NOMO-1 treated with DMSO at 0.1 percent for 48 hours (cell line): ENCODE measurements around the gene ZNF609.
A peak's percentile ranks its signal among the peaks of the same experiment; 100 is the strongest.
"Not testable (repeated sequence)": the region's sequence is repeated elsewhere in the genome, so short reads cannot be mapped to it uniquely, and the experiment has no call there.

Experiments used
- DNase-seq: peaks from one replicate; lab custom pipeline; 2025; ENCODE audit not compliant: unreplicated experiment; lab: John Stamatoyannopoulos, UW

ZNF609 gene

DNA sequence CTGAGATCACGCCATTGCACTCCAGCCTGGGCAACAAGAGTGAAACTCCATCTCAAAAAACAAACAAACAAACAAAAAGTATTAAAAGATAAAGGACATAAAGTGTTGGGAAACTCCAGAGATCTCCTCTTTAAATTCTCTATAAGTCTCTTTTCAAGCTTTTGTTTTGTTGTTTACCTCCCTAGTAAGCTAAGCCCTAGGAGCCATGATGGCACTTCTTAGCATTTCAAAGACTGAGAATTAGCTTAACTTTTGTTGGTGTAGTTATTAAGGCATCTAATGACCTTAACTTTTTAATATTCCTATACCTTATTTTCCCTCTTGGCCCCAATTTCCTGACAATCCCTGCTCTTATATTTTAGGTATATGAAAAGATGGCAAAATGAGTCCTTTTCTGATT, 157.3 kb downstream of the ZNF609 start:
- no peak for DNase-seq

- no peak for DNase-seq
Measured at GRCh38 chr15:64618138-64618537, 157.8 kb downstream of the ZNF609 start.

GRCh38 chr15:64618540-64618939, 158.2 kb downstream of the ZNF609 start:
- DNase-seq: no peak

- peak; percentile 25 for DNase-seq
Measured at GRCh38 chr15:64619880-64620839, 159.8 kb downstream of the ZNF609 start.

- no peak for DNase-seq
Measured at GRCh38 chr15:64621056-64621455, 160.7 kb downstream of the ZNF609 start.

DNA sequence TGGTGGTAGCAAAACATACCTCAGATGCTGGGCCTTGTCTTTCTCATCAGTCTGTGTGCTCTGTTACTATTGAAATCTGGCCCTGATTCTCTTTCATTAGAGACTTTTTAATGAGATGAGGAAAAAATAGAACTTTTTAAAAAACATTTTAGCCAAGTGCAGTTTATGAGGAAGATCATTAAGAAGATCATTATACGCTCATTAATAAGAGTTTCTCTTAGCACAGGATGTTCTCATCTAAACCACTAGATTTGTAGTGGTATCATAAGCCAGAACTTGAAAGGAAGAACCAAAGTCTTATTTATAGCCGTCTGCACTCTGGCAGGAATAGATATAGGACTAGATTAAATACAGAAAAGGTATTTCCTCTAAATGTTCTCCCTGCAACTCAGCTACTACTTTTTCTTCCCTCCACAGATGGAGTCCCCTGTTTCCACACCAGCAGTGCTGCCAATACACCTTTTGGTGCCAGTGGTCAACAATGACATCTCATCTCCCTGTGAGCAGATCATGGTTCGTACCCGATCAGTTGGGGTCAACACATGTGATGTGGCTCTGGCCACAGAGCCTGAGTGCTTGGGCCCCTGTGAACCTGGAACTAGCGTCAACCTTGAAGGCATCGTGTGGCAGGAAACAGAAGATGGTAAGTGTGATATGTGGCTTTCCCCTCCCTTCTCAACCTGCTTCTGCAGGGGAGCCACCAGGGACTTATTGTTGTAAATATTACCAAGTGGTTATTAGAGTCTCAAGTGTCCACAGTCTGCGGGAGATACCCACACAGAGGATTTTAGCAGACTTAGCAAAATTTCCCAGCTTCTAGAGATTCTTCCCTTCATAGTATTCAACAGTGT, 162.3 kb downstream of the ZNF609 start:
- DNase-seq: no peak

- DNase-seq: no peak
Measured at GRCh38 chr15:64623347-64623996, 163.1 kb downstream of the ZNF609 start.

DNA sequence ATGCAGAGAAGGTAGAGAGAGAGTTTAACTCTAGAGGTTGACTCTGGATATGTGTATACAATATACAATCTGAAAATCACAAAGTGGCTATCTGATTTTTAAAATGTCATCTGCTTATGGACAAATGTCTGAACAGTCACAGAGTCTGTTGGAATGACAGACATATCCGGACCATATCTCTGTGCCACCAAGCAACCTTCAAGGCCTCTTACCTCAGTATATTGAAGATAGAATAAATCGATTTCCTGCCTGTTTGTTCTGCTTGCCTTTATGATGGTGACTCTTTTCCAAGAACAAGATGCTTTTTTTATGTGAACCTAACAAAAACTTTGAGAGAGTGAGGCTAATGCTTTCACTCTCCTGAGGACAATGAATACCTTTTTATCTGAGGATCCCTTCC, 163.9 kb downstream of the ZNF609 start:
- DNase-seq: no peak

DNA sequence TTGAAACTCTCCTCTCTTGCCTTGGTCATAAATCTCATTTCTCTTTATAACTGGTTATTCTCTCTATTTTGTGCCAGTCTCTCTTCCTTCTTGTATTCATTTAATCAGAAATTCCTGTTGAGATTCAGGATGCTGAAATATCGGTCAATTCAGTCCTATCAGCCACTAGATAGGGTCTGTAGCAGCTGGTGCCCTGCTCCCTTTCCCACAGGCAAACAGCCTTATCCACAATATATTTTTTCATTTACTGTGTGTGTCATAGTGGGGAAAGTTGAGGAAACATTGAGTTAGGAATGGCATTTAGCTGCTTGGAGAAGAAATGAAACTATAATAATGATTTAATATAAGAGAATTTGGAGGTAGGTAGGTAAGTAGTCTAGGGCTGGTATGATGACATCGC, 168.7 kb downstream of the ZNF609 start:
- no peak for DNase-seq

DNA sequence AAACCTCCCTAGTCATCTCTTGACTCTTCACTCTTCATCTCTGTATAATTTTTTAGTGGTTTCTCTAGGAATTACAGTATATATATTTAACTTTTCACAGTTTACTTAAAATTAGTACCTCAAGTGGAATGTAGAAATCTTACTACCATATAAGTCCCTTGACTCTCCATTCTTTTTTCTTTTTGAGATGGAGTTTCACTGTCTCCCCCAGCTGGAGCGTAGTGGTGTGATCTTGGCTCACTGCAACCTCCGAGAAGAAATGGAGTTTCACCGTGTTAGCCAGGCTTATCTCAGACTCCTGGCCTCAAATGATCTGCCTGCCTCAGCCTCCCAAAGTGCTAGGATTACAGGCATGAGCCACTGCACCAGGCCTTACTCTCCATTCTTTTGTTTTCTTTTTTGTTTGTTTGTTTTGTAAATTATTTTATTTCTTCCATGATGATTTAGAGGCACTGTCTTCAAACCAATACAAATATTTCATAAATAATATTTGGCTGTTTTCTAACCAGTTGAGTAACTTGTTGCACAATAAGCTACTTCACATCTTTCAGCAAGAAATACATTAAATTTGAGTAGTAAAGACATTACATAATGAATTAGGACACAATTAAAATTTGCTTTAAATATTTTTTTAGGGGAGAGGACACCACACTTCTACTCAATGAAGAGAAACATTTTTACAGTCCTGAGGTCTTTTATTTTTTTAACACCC, 170.2 kb downstream of the ZNF609 start:
- DNase-seq: peak; percentile 19

DNA sequence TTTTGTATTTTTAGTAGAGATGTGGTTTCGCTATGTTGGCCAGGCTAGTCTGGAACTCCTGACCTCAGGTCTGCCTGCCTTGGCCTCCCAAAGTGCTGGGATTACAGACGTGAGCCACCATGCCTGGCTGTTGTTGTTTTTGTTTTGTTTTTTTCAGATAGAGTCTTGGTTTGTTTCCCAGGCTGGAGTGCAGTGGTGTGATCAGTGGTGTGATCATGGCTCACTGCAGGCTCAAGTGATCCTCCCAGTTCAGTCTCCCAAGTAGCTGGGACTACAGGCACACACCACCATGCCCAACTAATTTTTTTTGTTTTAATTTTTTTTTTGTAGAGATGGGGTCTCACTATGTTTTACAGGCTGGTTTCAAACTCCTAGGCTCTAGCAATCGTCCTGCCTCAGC, 172.3 kb downstream of the ZNF609 start:
- DNase-seq: not testable (repeated sequence)

- no peak for DNase-seq
Measured at GRCh38 chr15:64633332-64633731, 173.0 kb downstream of the ZNF609 start.

- DNase-seq: no peak
Measured at GRCh38 chr15:64634027-64634426, 173.6 kb downstream of the ZNF609 start.

GRCh38 chr15:64634576-64635498, 174.5 kb downstream of the ZNF609 start:
- DNase-seq: no peak

DNA sequence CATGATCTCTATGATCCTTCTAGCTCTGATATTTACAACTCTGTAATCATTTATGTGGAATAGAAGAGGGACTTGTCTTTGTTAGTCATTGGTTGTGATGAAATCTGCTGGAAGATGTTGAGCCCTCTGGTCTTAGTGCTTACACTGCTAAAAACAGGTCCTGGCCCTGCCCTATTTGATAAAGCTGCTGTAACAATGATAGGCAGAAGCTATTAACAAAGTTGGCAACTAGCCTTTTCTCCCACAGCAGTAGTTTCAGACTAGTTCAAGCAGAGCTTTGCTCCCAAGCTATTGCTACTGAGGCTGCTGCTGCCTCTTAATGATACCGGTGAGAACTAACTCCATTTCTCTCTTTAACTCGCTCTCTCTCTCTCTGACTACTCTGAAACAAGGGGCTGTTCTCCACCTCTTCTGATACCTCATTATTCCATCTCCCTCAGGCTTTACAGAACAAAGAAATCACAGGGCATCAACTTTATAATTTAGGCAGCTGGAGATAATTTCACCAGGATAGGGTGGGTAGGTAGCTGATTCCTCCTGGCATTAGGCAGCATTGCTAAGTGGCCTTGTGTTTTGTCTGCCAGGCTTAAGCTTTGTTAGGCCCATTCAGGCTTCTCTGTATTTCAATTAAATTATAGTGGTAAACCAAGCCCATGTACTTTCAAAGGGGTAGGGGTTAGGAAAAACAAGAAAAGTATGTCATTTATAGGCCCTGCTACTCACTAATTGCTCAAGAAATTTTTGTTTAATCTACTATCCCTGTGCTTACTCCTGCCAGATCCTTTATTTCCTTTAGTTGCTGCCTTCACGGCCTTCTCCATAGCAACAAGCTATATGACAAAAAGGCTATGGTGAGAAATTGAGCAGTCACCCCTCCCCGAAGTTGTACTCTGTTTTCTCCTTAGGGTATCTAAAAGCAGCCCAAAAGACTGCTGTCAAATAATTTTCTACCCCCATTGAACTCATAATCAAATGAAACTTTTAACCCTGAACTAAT, 175.4 kb downstream of the ZNF609 start:
- no peak for DNase-seq

GRCh38 chr15:64636556-64636955, 176.2 kb downstream of the ZNF609 start:
- no peak for DNase-seq

- DNase-seq: no peak
Measured at GRCh38 chr15:64637412-64637811, 177.0 kb downstream of the ZNF609 start.

- peak; percentile 77 for DNase-seq
Measured at GRCh38 chr15:64639744-64640143, 179.4 kb downstream of the ZNF609 start.
